CD4-positive, alpha-beta memory T cell (primary cell): Measurements from ENCODE around the gene TTYH1. TPM values are rescaled to one million over a fixed set of nuclear protein-coding genes. Genes with fewer than 3 reads are reported as not detected.

ENCODE experiments used
- CTCF ChIA-PET: fragments of 350-600 bp; sonication (Branson Sonifier 250); formaldehyde crosslinking; loops from one replicate; lab custom pipeline; 2021; ENCODE audit warnings: inconsistent platforms; ENCODE audit not compliant: partially characterized antibody; lab: Charles Lee
- POLR2A ChIA-PET: fragments of 350-600 bp; sonication (Branson Sonifier 250); formaldehyde crosslinking; loops from one replicate; lab custom pipeline; 2021; ENCODE audit not compliant: partially characterized antibody; lab: Charles Lee
- DNase-seq, 5 donors: peaks; one replicate each; pipeline versions ENCODE4 v3.0.0 to v3.0.0-alpha.2; 2020 to 2022; ENCODE audit warnings: mixed read lengths in 1 of 5
- H3K27ac ChIP-seq: one replicate; pipeline ENCODE4 v1.7.0; 2013; ENCODE audit warnings: low read depth, low read length
- H3K27me3 ChIP-seq: 2 replicates; pipeline ENCODE4 v1.7.0; 2013; ENCODE audit warnings: mild to moderate bottlenecking, low read length, moderate library complexity; ENCODE audit not compliant: insufficient read depth
- H3K36me3 ChIP-seq: 2 replicates; pipeline ENCODE4 v1.7.0; 2013; ENCODE audit warnings: mild to moderate bottlenecking, low read length, moderate library complexity; ENCODE audit not compliant: insufficient read depth
- H3K4me1 ChIP-seq: 2 replicates; pipeline ENCODE4 v1.7.0; 2013; ENCODE audit warnings: mild to moderate bottlenecking, low read length, moderate library complexity; ENCODE audit not compliant: insufficient read depth
- H3K4me3 ChIP-seq, 2 donors: one replicate each; pipeline ENCODE4 v1.7.0; 2013; ENCODE audit warnings: low read length in 2 of 2, mild to moderate bottlenecking in 1 of 2
- H3K9me3 ChIP-seq, 2 donors: one replicate each; pipeline ENCODE4 v1.7.0; 2013; ENCODE audit warnings: low read length in 2 of 2, control low read depth in 1 of 2; ENCODE audit not compliant: control insufficient read depth in 1 of 2
- H3K27ac Mint-ChIP-seq, 7 donors: one replicate each; pipeline ENCODE4 v1.8.0; 2020 to 2021; ENCODE audit warnings: mixed read lengths in 7 of 7, mild to moderate bottlenecking in 6 of 7, inconsistent platforms in 3 of 7, moderate library complexity in 3 of 7
- H3K27me3 Mint-ChIP-seq, 2 donors: one replicate each; pipeline ENCODE4 v1.8.0; 2020 to 2021; ENCODE audit warnings: mixed read lengths in 2 of 2
- H3K36me3 Mint-ChIP-seq, 2 donors: one replicate each; pipeline ENCODE4 v1.8.0; 2020 to 2021; ENCODE audit warnings: mixed read lengths in 2 of 2, inconsistent platforms in 1 of 2, mild to moderate bottlenecking in 1 of 2
- H3K4me1 Mint-ChIP-seq, 4 donors: one replicate each; pipeline ENCODE4 v1.8.0; 2020 to 2021; ENCODE audit warnings: mixed read lengths in 4 of 4, mild to moderate bottlenecking in 1 of 4
- H3K4me3 Mint-ChIP-seq, 8 donors: one replicate each; pipeline ENCODE4 v1.8.0; 2020 to 2021; ENCODE audit warnings: mixed read lengths in 8 of 8, mild to moderate bottlenecking in 7 of 8, moderate library complexity in 6 of 8, inconsistent platforms in 3 of 8
- H3K9me3 Mint-ChIP-seq, 8 donors: one replicate each; pipeline ENCODE4 v1.8.0; 2020 to 2021; ENCODE audit warnings: mixed read lengths in 8 of 8, mild to moderate bottlenecking in 5 of 8, inconsistent platforms in 3 of 8, moderate library complexity in 1 of 8
- intact Hi-C: fragments of 100-400 bp; cut with micrococcal nuclease; formaldehyde crosslinking; loops from one replicate; pipeline ENCODE4 v1.15.1; 2023
- polyA plus RNA-seq, 2 donors: library from polyadenylated mRNA; unstranded; fragments of 300-500 nt; fragmentation: Illumina TruSeq; gene quantifications; one replicate each; pipeline ENCODE4 v1.2.3, GENCODE V29; 2021
- total RNA-seq, 2 experiments: library from RNA; stranded (reverse); gene quantifications; one replicate each; pipeline ENCODE4 v1.2.3, GENCODE V29; 2021

Gene TTYH1
- total and polyA plus RNA-seq, 4 experiments from 2014 or later = 0.29 TPM; not detected in 3

DNA sequence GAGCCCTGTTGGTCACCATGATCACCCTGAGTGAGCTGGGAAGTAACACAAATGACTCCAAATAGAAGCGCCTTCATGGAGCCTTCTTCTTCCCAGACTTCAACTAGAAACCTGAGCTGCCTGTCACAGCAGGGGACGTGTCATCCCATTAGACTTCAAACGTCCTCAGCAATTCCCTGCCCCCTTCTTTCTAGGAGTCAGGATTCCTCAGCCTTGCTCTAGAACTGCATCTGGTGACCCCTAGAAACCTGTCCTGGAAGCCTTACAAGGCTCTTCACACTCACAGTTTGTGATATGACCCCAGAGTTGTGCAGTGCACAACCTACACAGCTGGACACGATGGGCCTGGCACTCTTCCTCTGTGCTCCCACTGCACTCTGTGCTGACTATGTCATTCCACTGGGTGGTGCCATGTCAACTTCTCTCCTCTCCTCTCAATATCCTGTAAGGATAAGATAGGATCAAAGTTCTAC is 23.6 kb upstream of the TTYH1 start:
- intact Hi-C loops = loop anchor here (1.0 kb wide), 1 partner anchor 66 kb away; no protein-coding TSS in a partner anchor
- no peaks in the 10 kb centered on the region for H3K9me3 Mint-ChIP-seq

DNA sequence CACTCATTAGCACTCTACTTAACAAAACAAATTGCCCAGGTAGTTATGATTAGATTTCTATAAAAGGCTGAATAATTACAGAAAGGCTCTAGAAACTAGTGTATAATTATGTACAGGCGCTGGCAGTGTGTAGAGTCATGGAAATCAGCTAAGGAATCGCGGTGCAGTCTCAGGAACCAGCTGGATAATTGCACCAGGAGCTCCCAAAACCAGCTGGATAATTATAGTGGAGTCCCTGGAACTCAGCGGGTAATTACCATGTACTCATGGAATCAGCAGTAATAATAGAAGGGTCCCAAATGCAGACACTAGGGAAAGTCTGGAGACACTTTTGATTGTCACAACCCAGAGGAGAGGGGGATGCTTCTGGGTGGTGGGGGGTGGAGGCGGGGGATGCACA is 23.2 kb upstream of the TTYH1 start:
- POLR2A ChIA-PET = interaction anchor here (1.4 to 1.8 kb wide), 2 partner anchors 35 to 65 kb away, joined by 4 to 6 read pairs; no protein-coding TSS in a partner anchor
- H3K27me3 Mint-ChIP-seq = peaks cover 5 to 13% of the 10 kb centered on the region in 2 donors
- Histone ChIP-seq H3K4me1 (peaks cover 38% of the 10 kb centered on the region), H3K4me3 (no peak overlapping the region), H3K9me3 (no peaks in the 10 kb centered on the region), H3K27ac (no peak overlapping the region), H3K36me3 (no peaks in the 10 kb centered on the region), H3K27me3 (no peaks in the 10 kb centered on the region)
- no peaks in the 10 kb centered on the region for H3K36me3 Mint-ChIP-seq
- H3K27ac Mint-ChIP-seq = peak overlapping the region in 1 of 7 donors; percentile 4
- H3K4me1 Mint-ChIP-seq = peaks cover 26 to 41% (median 33%) of the 10 kb centered on the region in 4 donors
- no peaks in the 10 kb centered on the region for H3K9me3 Mint-ChIP-seq
- intact Hi-C loops = no loop called here
- H3K4me3 Mint-ChIP-seq = no peak overlapping the region
- no peak for DNase-seq
- CTCF ChIA-PET = interaction anchor here (0.9 to 9.2 kb wide), 10 partner anchors 10 to 203 kb away, joined by 3 to 279 read pairs (median 8); partner anchors contain the start of genes LAIR1 and MBOAT7

More for the DNA sequence above, 23.6 kb upstream of the TTYH1 start:
- H3K4me3 Mint-ChIP-seq = no peak overlapping the region
- CTCF ChIA-PET = interaction anchor here (0.7 to 9.2 kb wide), 16 partner anchors 10 to 202 kb away, joined by 3 to 279 read pairs (median 8); partner anchors contain the start of genes LAIR1 and MBOAT7
- POLR2A ChIA-PET = interaction anchor here (0.8 to 4.8 kb wide), 4 partner anchors 14 to 64 kb away, joined by 3 to 74 read pairs (median 5); no protein-coding TSS in a partner anchor
- Histone ChIP-seq H3K9me3 (no peaks in the 10 kb centered on the region), H3K36me3 (no peaks in the 10 kb centered on the region), H3K4me1 (peaks cover 38% of the 10 kb centered on the region), H3K27me3 (no peaks in the 10 kb centered on the region), H3K4me3 (no peak overlapping the region), H3K27ac (no peak overlapping the region)
- DNase-seq = no peak
- H3K36me3 Mint-ChIP-seq = no peaks in the 10 kb centered on the region
- peaks cover 5 to 13% of the 10 kb centered on the region in 2 donors for H3K27me3 Mint-ChIP-seq
- H3K27ac Mint-ChIP-seq = peak overlapping the region in 1 of 7 donors; percentile 4
- peaks cover 26 to 41% (median 33%) of the 10 kb centered on the region in 4 donors for H3K4me1 Mint-ChIP-seq

DNA sequence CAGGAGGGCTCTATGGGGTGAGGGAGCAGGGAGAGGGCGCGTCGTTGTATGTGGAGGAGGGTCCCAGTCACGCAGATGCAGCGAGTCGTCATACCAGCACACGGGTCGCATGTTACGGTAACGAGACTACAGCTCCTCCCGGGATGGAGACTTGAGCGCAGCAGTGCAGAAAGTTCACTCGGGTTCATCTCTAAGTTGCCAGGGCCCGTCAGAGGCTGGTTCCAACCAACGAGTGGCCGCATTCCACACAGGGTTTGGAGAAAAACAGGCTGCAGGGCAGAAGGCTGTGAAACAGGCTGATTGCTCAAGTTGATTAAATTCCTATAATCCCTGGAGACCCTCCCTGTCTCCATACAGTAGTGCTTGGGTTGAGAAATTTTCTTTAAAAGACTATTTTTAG is 21.9 kb upstream of the TTYH1 start:
- peaks cover 28% of the 10 kb centered on the region for H3K4me1 ChIP-seq
- Mint-ChIP-seq H3K27ac (no peak overlapping the region), H3K27me3 (peaks cover 5 to 13% of the 10 kb centered on the region in 2 donors), H3K4me3 (no peak overlapping the region), H3K36me3 (no peaks in the 10 kb centered on the region), H3K9me3 (no peaks in the 10 kb centered on the region), H3K4me1 (peaks cover 19 to 28% (median 24%) of the 10 kb centered on the region in 4 donors)
- intact Hi-C loops = no loop called here
- no peaks in the 10 kb centered on the region for H3K36me3 ChIP-seq
- DNase-seq = no peak
- H3K4me3 ChIP-seq = no peak overlapping the region
- ChIA-PET CTCF (interaction anchor here (1.2 to 9.2 kb wide), 2 partner anchors 41 to 68 kb away, joined by 4 to 279 read pairs; no protein-coding TSS in a partner anchor), POLR2A (no interaction called here)
- H3K9me3 ChIP-seq = no peaks in the 10 kb centered on the region
- H3K27me3 ChIP-seq = no peaks in the 10 kb centered on the region
- no peak overlapping the region for H3K27ac ChIP-seq

DNA sequence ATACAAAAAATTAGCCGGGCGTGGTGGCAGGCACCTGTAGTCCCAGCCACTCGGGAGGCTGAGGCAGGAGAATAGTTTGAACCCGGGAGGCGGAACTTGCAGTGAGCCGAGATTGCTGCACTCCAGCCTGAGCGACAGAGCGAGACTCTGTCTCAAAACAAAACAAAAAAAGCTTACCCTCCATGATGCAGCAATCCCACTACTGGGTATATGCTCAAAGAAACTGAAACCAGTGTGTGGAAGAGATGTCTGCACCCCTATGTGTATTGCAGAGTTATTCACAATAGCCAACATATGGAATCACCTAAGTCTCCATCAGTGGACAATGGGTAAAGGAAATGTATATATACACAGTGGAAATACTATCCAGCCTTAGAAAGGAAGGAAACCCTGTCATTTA is 19.6 kb upstream of the TTYH1 start:
- DNase-seq = no peak
- POLR2A ChIA-PET = no interaction called here
- H3K4me3 ChIP-seq = no peak overlapping the region
- no peak overlapping the region for H3K4me3 Mint-ChIP-seq
- CTCF ChIA-PET = no interaction called here
- no peaks in the 10 kb centered on the region for H3K36me3 ChIP-seq
- no peaks in the 10 kb centered on the region for H3K9me3 ChIP-seq
- H3K4me1 ChIP-seq = peaks cover 6% of the 10 kb centered on the region
- intact Hi-C loops = no loop called here
- H3K27me3 ChIP-seq = no peaks in the 10 kb centered on the region
- H3K36me3 Mint-ChIP-seq = no peaks in the 10 kb centered on the region
- H3K27me3 Mint-ChIP-seq = peaks cover 5 to 14% of the 10 kb centered on the region in 2 donors
- H3K4me1 Mint-ChIP-seq = peaks cover 5 to 6% (median 6%) of the 10 kb centered on the region in 4 donors
- no peak overlapping the region for H3K27ac ChIP-seq
- no peak overlapping the region for H3K27ac Mint-ChIP-seq
- no peaks in the 10 kb centered on the region for H3K9me3 Mint-ChIP-seq

DNA sequence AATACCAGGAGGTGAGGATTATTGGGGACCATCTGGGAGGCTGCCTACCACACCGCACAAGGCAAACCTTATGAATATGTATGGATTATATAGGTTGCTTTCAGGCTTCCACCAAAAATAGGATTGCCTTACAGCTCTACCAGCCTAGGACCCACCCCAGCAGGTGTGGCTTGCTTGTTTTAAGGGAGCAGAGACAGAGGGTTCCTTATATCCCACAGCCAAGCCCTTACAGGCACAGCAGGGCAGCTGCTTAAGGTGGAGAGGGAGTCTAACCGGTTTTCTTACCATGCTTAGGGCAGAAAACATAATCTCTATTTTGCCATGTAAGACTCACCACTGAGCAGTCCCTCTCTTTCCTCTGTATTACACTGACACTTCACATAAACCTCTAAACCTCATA is 16.1 kb upstream of the TTYH1 start:
- intact Hi-C loops = no loop called here
- CTCF ChIA-PET = interaction anchor here (1.5 kb wide), 1 partner anchor 133 kb away, joined by 3 read pairs; no protein-coding TSS in a partner anchor
- DNase-seq = no peak
- H3K4me1 ChIP-seq = no peaks in the 10 kb centered on the region
- Mint-ChIP-seq H3K36me3 (no peaks in the 10 kb centered on the region), H3K4me3 (no peak overlapping the region), H3K9me3 (no peaks in the 10 kb centered on the region), H3K4me1 (no peaks in the 10 kb centered on the region), H3K27ac (no peak overlapping the region), H3K27me3 (peaks cover 6 to 12% of the 10 kb centered on the region in 2 donors)
- POLR2A ChIA-PET = no interaction called here
- no peaks in the 10 kb centered on the region for H3K9me3 ChIP-seq
- no peak overlapping the region for H3K4me3 ChIP-seq
- H3K27me3 ChIP-seq = no peaks in the 10 kb centered on the region
- no peaks in the 10 kb centered on the region for H3K36me3 ChIP-seq
- no peak overlapping the region for H3K27ac ChIP-seq

DNA sequence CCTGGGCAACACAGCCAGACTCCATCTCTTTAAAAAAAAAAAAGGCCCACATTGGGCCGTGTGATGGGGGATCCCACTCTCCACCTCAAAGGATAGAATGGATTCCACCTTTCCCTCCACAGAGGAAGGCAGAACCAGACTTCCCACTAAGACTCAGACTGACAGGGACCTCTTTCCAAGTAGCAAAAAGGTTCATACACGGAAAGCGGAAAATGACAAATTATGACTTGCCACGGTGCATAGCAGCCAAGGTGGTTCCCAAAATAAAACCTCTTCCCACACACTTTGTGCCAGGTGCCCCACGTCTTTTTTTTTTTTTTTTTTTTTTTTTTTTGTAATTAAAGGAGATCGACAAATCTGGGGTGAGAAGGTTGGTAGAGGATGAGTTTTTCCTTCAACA is 14.4 kb upstream of the TTYH1 start:
- POLR2A ChIA-PET = no interaction called here
- H3K27me3 ChIP-seq = no peaks in the 10 kb centered on the region
- no peak overlapping the region for H3K27ac ChIP-seq
- no peak overlapping the region for H3K4me3 ChIP-seq
- H3K9me3 ChIP-seq = no peaks in the 10 kb centered on the region
- H3K27me3 Mint-ChIP-seq = peaks cover 7 to 9% of the 10 kb centered on the region in 2 donors
- H3K9me3 Mint-ChIP-seq = no peaks in the 10 kb centered on the region
- no peaks in the 10 kb centered on the region for H3K4me1 ChIP-seq
- no peak for DNase-seq
- CTCF ChIA-PET = interaction anchor here (0.7 kb wide), 1 partner anchor 350 kb away, joined by 3 read pairs; no protein-coding TSS in a partner anchor
- H3K4me1 Mint-ChIP-seq = no peaks in the 10 kb centered on the region
- H3K36me3 Mint-ChIP-seq = no peaks in the 10 kb centered on the region
- intact Hi-C loops = no loop called here
- H3K27ac Mint-ChIP-seq = no peak overlapping the region
- H3K4me3 Mint-ChIP-seq = no peak overlapping the region
- no peaks in the 10 kb centered on the region for H3K36me3 ChIP-seq

DNA sequence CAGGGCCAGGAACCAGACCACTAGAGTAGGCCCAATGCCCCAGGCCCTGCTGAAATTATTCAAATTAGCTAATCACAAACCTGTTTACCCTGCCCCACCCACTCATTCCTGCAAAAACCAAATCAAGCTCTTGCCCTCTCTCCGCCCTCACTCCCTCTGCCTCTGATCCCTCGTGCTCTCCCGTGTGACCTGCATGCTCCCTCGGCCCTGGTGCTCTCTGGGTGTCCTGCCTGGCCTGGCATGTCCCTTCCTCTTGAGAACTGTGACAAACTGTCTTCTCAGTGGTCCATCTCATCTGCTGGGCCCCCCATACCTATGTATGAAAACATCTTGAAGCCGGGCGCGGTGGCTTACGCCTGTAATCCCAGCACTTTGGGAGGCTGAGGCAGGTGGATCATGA is 12.2 kb upstream of the TTYH1 start:
- Histone ChIP-seq H3K4me3 (no peak overlapping the region), H3K9me3 (no peaks in the 10 kb centered on the region), H3K4me1 (no peaks in the 10 kb centered on the region), H3K36me3 (no peaks in the 10 kb centered on the region), H3K27ac (no peak overlapping the region), H3K27me3 (no peaks in the 10 kb centered on the region)
- H3K27me3 Mint-ChIP-seq = peaks cover 6 to 7% of the 10 kb centered on the region in 2 donors
- POLR2A ChIA-PET = no interaction called here
- peaks cover 0 to 5% (median 0%) of the 10 kb centered on the region in 4 donors for H3K4me1 Mint-ChIP-seq
- H3K36me3 Mint-ChIP-seq = no peaks in the 10 kb centered on the region
- no peak overlapping the region for H3K4me3 Mint-ChIP-seq
- H3K27ac Mint-ChIP-seq = no peak overlapping the region
- H3K9me3 Mint-ChIP-seq = peaks cover 0 to 6% (median 2%) of the 10 kb centered on the region in 8 donors
- CTCF ChIA-PET = interaction anchor here (2.2 kb wide), 1 partner anchor 12 kb away, joined by 11 read pairs; no protein-coding TSS in a partner anchor
- DNase-seq = no peak
- intact Hi-C loops = no loop called here
